DND-41 (cell line): ENCODE measurements around the gene CACNA2D3.

Experiments used
- EZH2 ChIP-seq: IDR thresholded peaks from 3 replicates; pipeline ENCODE4 v1.6.1; 2012; ENCODE audit warnings: borderline replicate concordance, low read depth, mild to moderate bottlenecking, moderate library complexity, low read length, inconsistent platforms; ENCODE audit not compliant: severe bottlenecking
- TF ChIP-seq, protein P1 (sequence below): IDR thresholded peaks from 2 replicates; pipeline ENCODE4 v1.5.1; 2012; ENCODE audit warnings: borderline replicate concordance, low read length, moderate library complexity, mild to moderate bottlenecking; ENCODE audit not compliant: poor library complexity, severe bottlenecking; ENCODE audit errors: extremely low read depth

- TF ChIP-seq, protein P1, sequence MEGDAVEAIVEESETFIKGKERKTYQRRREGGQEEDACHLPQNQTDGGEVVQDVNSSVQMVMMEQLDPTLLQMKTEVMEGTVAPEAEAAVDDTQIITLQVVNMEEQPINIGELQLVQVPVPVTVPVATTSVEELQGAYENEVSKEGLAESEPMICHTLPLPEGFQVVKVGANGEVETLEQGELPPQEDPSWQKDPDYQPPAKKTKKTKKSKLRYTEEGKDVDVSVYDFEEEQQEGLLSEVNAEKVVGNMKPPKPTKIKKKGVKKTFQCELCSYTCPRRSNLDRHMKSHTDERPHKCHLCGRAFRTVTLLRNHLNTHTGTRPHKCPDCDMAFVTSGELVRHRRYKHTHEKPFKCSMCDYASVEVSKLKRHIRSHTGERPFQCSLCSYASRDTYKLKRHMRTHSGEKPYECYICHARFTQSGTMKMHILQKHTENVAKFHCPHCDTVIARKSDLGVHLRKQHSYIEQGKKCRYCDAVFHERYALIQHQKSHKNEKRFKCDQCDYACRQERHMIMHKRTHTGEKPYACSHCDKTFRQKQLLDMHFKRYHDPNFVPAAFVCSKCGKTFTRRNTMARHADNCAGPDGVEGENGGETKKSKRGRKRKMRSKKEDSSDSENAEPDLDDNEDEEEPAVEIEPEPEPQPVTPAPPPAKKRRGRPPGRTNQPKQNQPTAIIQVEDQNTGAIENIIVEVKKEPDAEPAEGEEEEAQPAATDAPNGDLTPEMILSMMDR = no peak
- no peak for TF ChIP-seq EZH2
Measured at GRCh38 chr3:54906763-54907162, 784.4 kb downstream of the CACNA2D3 start.
